GM12878 (cell line): ENCODE results near the gene RBMS3. TPM values are rescaled to one million over a fixed set of nuclear protein-coding genes. Genes with fewer than 3 reads are reported as not detected.

Experiments
- ATAC-seq: fragments of 200-7000 bp; cut with Tn5 transposase; 3 replicates; pipeline ENCODE4 v1.9.1; 2020; ENCODE audit warnings: mild to moderate bottlenecking, moderate library complexity
- BruUV-seq: library from RNA; stranded (reverse); fragments of 400-500 nt; replicated peaks from 2 replicates; lab custom pipeline; 2021; lab: Mats Ljungman, UMichigan
- CTCF ChIA-PET: fragments of 300-600 bp; sonication (Branson Sonifier 250); formaldehyde crosslinking; extraction: SDS; loops from one replicate; lab custom pipeline; 2021; ENCODE audit warnings: inconsistent platforms; lab: Yijun Ruan, JAX
- POLR2A ChIA-PET: fragments of 350-600 bp; formaldehyde crosslinking; extraction: SDS; loops from one replicate; lab custom pipeline; 2021; ENCODE audit warnings: inconsistent platforms; lab: Charles Lee
- RAD21 ChIA-PET: fragments of 300-600 bp; sonication (Branson Sonifier 250); formaldehyde crosslinking; loops from one replicate; lab custom pipeline; 2023; ENCODE audit warnings: antibody characterized with exemption; ENCODE audit not compliant: unreplicated experiment; lab: Charles Lee
- SMC1A ChIA-PET: fragments of 300-600 bp; sonication (Branson Sonifier 250); formaldehyde crosslinking; loops from one replicate; lab custom pipeline; 2023; ENCODE audit not compliant: unreplicated experiment, uncharacterized antibody; lab: Charles Lee
- DNase-seq: peaks from one replicate; pipeline ENCODE4 v3.0.0-alpha.2; 2011; ENCODE audit warnings: low read depth, low spot score
- FAIRE-seq: peaks from 3 replicates; lab custom pipeline; 2011; peaks lifted over from hg19 to GRCh38; lab: Jason Lieb, UNC
- H2AFZ ChIP-seq: 2 replicates; pipeline ENCODE4 v1.6.0; 2011; ENCODE audit warnings: low read depth, low read length, control low read depth; ENCODE audit not compliant: control insufficient read depth
- H3K27ac ChIP-seq: 2 replicates; pipeline ENCODE4 v1.5.1; 2011; ENCODE audit warnings: control low read depth; ENCODE audit not compliant: control insufficient read depth, insufficient read depth
- H3K27me3 ChIP-seq, 2 experiments: replicated peaks in 1 of 2; 2 replicates each; pipeline versions ENCODE4 v1.6.0 to v1.6.1; 2011; ENCODE audit warnings: low read length in 1 of 2; ENCODE audit not compliant: control insufficient read depth in 2 of 2, insufficient read depth in 2 of 2
- H3K36me3 ChIP-seq, 2 experiments: 2 replicates each; pipeline ENCODE4 v1.5.1; 2011; ENCODE audit warnings: low read length in 1 of 2; ENCODE audit not compliant: control insufficient read depth in 2 of 2, insufficient read depth in 2 of 2
- H3K4me1 ChIP-seq: 2 replicates; pipeline ENCODE4 v1.6.1; 2011; ENCODE audit warnings: mild to moderate bottlenecking, low read length, moderate library complexity, mixed read lengths; ENCODE audit not compliant: control insufficient read depth, insufficient read depth
- H3K4me2 ChIP-seq: 2 replicates; pipeline ENCODE4 v1.6.0; 2011; ENCODE audit warnings: control low read depth; ENCODE audit not compliant: control insufficient read depth, insufficient read depth
- H3K4me3 ChIP-seq: fragments of 200-600 bp; sonication (generic); 2 replicates; pipeline ENCODE4 v1.5.1; 2016
- H3K79me2 ChIP-seq: 2 replicates; pipeline ENCODE4 v1.6.0; 2011; ENCODE audit warnings: low read length; ENCODE audit not compliant: control insufficient read depth, insufficient read depth
- H3K9ac ChIP-seq: 2 replicates; pipeline ENCODE4 v1.8.0; 2011; ENCODE audit warnings: low read length, control low read depth, mixed read lengths; ENCODE audit not compliant: control insufficient read depth, insufficient read depth
- H3K9me3 ChIP-seq: replicated peaks from 3 replicates; pipeline ENCODE4 v1.5.1; 2011; ENCODE audit warnings: mild to moderate bottlenecking, low read length; ENCODE audit not compliant: control insufficient read depth, insufficient read depth
- H4K20me1 ChIP-seq: 2 replicates; pipeline ENCODE4 v1.6.0; 2011; ENCODE audit not compliant: control insufficient read depth, insufficient read depth
- ATF7 ChIP-seq: fragments of 450-650 bp; IDR thresholded peaks from 2 replicates; pipeline ENCODE4 v1.6.1; 2016; ENCODE audit warnings: low read depth, mild to moderate bottlenecking
- BMI1 ChIP-seq: fragments of 450-650 bp; IDR thresholded peaks from 2 replicates; pipeline ENCODE4 v1.6.1; 2016; ENCODE audit warnings: mild to moderate bottlenecking, moderate library complexity, borderline replicate concordance
- HDAC6 ChIP-seq: fragments of 200-600 bp; sonication (generic); IDR thresholded peaks from one replicate; pipeline ENCODE4 v1.8.0; 2017; ENCODE audit warnings: antibody characterized with exemption; ENCODE audit not compliant: unreplicated experiment
- HDGF ChIP-seq: fragments of 450-650 bp; IDR thresholded peaks from 2 replicates; pipeline ENCODE4 v1.6.1; 2016; ENCODE audit warnings: antibody characterized with exemption
- MTA2 ChIP-seq: fragments of 450-650 bp; IDR thresholded peaks from 2 replicates; pipeline ENCODE4 v1.6.1; 2016; ENCODE audit warnings: low read depth, mild to moderate bottlenecking, moderate library complexity
- MXI1 ChIP-seq: fragments of 150-350 bp; IDR thresholded peaks from 2 replicates; pipeline ENCODE4 v1.6.1; 2011; ENCODE audit warnings: low read depth, mild to moderate bottlenecking, inconsistent platforms, low read length, improper control_type of control experiment
- NFYA ChIP-seq: IDR thresholded peaks from 2 replicates; pipeline ENCODE4 v1.6.1; 2011; ENCODE audit warnings: low read depth, mild to moderate bottlenecking, low read length, improper control_type of control experiment, borderline replicate concordance
- NR2F1 ChIP-seq: fragments of 450-650 bp; conservative IDR thresholded peaks from 2 replicates; pipeline ENCODE4 v1.6.1; 2017; ENCODE audit warnings: mild to moderate bottlenecking
- POLR2AphosphoS5 ChIP-seq: IDR thresholded peaks from 2 replicates; pipeline ENCODE4 v1.6.1; 2011; ENCODE audit warnings: mild to moderate bottlenecking, low read length, inconsistent platforms
- RFX5 ChIP-seq: IDR thresholded peaks from 2 replicates; pipeline ENCODE4 v1.6.1; 2011; ENCODE audit warnings: low read depth, low read length, improper control_type of control experiment
- SMARCA5 ChIP-seq: fragments of 450-650 bp; IDR thresholded peaks from 2 replicates; pipeline ENCODE4 v1.6.1; 2017; ENCODE audit warnings: mild to moderate bottlenecking
- SPI1 ChIP-seq: IDR thresholded peaks from 2 replicates; pipeline ENCODE4 v1.6.1; 2011; ENCODE audit warnings: low read depth, mild to moderate bottlenecking, low read length, moderate library complexity, borderline replicate concordance; ENCODE audit not compliant: insufficient read depth
- STAT3 ChIP-seq: IDR thresholded peaks from 2 replicates; pipeline ENCODE4 v1.6.1; 2011; ENCODE audit warnings: low read depth, low read length, improper control_type of control experiment
- WRNIP1 ChIP-seq: IDR thresholded peaks from 2 replicates; pipeline ENCODE4 v1.6.1; 2011; ENCODE audit warnings: low read depth, low read length, improper control_type of control experiment, borderline replicate concordance
- ZSCAN29 ChIP-seq: fragments of 450-650 bp; IDR thresholded peaks from 2 replicates; pipeline ENCODE4 v1.6.1; 2017; ENCODE audit warnings: mild to moderate bottlenecking, moderate library complexity
- WGBS: methylation state at CpG from one replicate; pipeline ENCODE4 v1.1.6; 2016; ENCODE audit warnings: low lambda C conversion rate; ENCODE audit not compliant: insufficient replicate concordance, insufficient coverage; ENCODE audit errors: missing lambda C conversion rate; 5-methylcytosine and 5-hydroxymethylcytosine counted together
- in situ Hi-C: fragments of 300-500 bp; cut with MboI; formaldehyde crosslinking; loops from 9 replicates; pipeline ENCODE4 v1.14.3; 2018; ENCODE audit warnings: mixed read lengths
- intact Hi-C: fragments of 100-400 bp; cut with micrococcal nuclease; formaldehyde crosslinking; loops from one replicate; pipeline ENCODE4 v1.14.2; 2022; ENCODE audit not compliant: unreplicated experiment
- polyA plus RNA-seq, 11 experiments: library from polyadenylated mRNA; depleted of rRNA in 4 of 11; unstranded in 6 of 11; stranded (reverse) in 5 of 11; fragments of >200 nt; fragmentation: Nextera tagmentation in 4 of 11; fragmentation: Illumina TruSeq in 1 of 11; extraction: Ambion mirVana in 4 of 11; extraction: Trizol in 1 of 11; gene quantifications; 1 replicate in 1 of 11; 2 replicates in 10 of 11; pipeline versions ENCODE4 v1.2.1 to v1.2.3, GENCODE V29; 2011 to 2016; ENCODE audit warnings: inconsistent platforms in 2 of 11, missing spikeins in 2 of 11, low read depth in 1 of 11
- total RNA-seq, 4 experiments: library from RNA; depleted of rRNA in 3 of 4; stranded (reverse); fragments of >200 nt in 3 of 4; fragmentation: Illumina TruSeq in 1 of 4; extraction: Trizol in 1 of 4; gene quantifications; 2 replicates each; pipeline versions ENCODE4 v1.2.1 to v1.2.3, GENCODE V29; 2013 to 2021
- TF ChIP-seq, protein P1 (sequence below): IDR thresholded peaks from 2 replicates; pipeline ENCODE4 v1.6.1; 2011; ENCODE audit warnings: low read depth, mild to moderate bottlenecking, low read length, moderate library complexity, borderline replicate concordance; ENCODE audit errors: extremely low read depth
- TF ChIP-seq, protein P2 (sequence below): fragments of 450-650 bp; IDR thresholded peaks from 2 replicates; pipeline ENCODE4 v1.6.1; 2016; ENCODE audit warnings: mild to moderate bottlenecking
- TF ChIP-seq, protein P3 (sequence below): fragments of 450-650 bp; formaldehyde crosslinking; IDR thresholded peaks from 2 replicates; pipeline ENCODE4 v1.4.0; 2020; ENCODE audit warnings: mild to moderate bottlenecking, moderate library complexity

Gene RBMS3
- total and polyA plus RNA-seq, 10 of the 15 experiments (the other 5 are each of a cell fraction or from before 2014, with no cell fraction given): 0.79 to 4.7 (median 3.1) TPM

DNA sequence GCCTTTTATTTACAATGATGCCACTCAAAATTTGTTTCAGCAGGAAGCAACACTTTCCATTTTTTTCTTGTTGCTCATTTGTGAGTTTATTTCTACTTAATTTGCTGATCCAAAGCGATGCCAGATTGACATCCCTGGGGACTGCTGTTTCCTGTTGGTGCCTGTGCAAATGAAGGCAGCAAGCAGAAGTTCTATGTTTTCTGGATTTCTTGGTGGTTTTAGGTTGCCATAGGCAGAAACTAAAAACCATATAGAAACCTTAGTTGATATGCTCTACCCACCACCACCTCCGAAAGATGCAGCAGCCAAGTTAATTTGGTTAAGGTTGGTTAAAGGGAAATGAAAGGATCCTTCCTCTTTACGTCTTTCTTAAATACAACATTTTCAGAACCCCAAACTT, 356.2 kb downstream of the RBMS3 start (continued):
- TF ChIP-seq RFX5: no peak
- TF ChIP-seq STAT3: no peak
- no peak for TF ChIP-seq NR2F1
- no peak for TF ChIP-seq NFYA
- TF ChIP-seq MTA2: no peak

DNA sequence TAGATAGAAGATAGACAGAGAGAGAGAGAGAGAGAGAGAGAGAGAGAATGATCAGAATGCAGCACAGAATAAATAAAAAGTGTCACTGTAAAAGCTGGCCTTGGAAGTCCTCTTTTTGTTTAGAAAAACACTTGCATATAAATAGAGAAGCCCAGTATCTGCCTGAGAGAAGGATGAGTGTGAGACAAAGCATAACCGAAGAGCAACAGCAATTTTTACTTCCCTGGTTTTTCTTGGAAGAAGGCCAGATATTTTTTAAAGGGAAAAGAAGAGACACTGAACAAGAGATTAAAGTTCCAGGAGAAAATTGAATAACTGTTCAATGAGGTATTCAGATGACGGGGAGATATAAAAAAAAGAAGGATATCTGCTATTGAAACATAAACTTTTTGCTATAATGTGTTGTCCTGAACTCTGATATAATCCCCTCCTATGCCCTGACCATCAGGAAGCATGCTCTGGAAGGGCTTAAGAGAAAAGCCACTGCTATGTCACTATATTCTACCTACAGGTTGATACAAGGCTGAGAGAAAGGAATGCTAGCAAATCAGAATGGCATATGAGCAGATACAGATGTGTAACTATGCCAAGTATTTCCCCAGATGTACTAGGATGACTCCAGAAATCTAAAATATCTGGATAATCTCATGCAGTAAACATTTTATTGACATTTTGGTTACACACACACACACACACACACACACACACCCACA, 358.9 kb downstream of the RBMS3 start:
- RAD21 ChIA-PET: no interaction called here
- WGBS: 0% methylated on average over 2 of the region's 2 CpGs
- in situ Hi-C loops: no loop called here
- Histone ChIP-seq H2AFZ (no peak overlapping the region), H3K4me2 (no peak overlapping the region), H3K27ac (no peak overlapping the region), H3K36me3 (no peaks in the 10 kb centered on the region), H3K9ac (no peak overlapping the region), H3K4me1 (no peaks in the 10 kb centered on the region), H4K20me1 (no peaks in the 10 kb centered on the region), H3K79me2 (no peaks in the 10 kb centered on the region), H3K4me3 (no peak overlapping the region), H3K27me3 (no peaks in the 10 kb centered on the region), H3K9me3 (peaks cover 6% of the 10 kb centered on the region; the same call in 2 of the 3 replicates)
- POLR2A ChIA-PET: no interaction called here
- intact Hi-C loops: no loop called here
- SMC1A ChIA-PET: interaction anchor here (1.0 to 1.8 kb wide), 2 partner anchors 10 to 29 kb away, joined by 4 to 6 read pairs; no protein-coding TSS in a partner anchor
- CTCF ChIA-PET: no interaction called here
- TF ChIP-seq HDAC6 (no peak), WRNIP1 (no peak), ATF7 (no peak), BMI1 (no peak), MTA2 (no peak), HDGF (no peak), MXI1 (no peak), SPI1 (no peak), SMARCA5 (no peak), ZSCAN29 (no peak), POLR2AphosphoS5 (no peak)
- TF ChIP-seq, protein P1, sequence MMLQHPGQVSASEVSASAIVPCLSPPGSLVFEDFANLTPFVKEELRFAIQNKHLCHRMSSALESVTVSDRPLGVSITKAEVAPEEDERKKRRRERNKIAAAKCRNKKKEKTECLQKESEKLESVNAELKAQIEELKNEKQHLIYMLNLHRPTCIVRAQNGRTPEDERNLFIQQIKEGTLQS: no peak
- TF ChIP-seq, protein P2, sequence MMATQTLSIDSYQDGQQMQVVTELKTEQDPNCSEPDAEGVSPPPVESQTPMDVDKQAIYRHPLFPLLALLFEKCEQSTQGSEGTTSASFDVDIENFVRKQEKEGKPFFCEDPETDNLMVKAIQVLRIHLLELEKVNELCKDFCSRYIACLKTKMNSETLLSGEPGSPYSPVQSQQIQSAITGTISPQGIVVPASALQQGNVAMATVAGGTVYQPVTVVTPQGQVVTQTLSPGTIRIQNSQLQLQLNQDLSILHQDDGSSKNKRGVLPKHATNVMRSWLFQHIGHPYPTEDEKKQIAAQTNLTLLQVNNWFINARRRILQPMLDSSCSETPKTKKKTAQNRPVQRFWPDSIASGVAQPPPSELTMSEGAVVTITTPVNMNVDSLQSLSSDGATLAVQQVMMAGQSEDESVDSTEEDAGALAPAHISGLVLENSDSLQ: no peak
- TF ChIP-seq, protein P3, sequence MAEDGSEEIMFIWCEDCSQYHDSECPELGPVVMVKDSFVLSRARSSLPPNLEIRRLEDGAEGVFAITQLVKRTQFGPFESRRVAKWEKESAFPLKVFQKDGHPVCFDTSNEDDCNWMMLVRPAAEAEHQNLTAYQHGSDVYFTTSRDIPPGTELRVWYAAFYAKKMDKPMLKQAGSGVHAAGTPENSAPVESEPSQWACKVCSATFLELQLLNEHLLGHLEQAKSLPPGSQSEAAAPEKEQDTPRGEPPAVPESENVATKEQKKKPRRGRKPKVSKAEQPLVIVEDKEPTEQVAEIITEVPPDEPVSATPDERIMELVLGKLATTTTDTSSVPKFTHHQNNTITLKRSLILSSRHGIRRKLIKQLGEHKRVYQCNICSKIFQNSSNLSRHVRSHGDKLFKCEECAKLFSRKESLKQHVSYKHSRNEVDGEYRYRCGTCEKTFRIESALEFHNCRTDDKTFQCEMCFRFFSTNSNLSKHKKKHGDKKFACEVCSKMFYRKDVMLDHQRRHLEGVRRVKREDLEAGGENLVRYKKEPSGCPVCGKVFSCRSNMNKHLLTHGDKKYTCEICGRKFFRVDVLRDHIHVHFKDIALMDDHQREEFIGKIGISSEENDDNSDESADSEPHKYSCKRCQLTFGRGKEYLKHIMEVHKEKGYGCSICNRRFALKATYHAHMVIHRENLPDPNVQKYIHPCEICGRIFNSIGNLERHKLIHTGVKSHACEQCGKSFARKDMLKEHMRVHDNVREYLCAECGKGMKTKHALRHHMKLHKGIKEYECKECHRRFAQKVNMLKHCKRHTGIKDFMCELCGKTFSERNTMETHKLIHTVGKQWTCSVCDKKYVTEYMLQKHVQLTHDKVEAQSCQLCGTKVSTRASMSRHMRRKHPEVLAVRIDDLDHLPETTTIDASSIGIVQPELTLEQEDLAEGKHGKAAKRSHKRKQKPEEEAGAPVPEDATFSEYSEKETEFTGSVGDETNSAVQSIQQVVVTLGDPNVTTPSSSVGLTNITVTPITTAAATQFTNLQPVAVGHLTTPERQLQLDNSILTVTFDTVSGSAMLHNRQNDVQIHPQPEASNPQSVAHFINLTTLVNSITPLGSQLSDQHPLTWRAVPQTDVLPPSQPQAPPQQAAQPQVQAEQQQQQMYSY (CRISPR knock-in tag): no peak
- BruUV-seq: no TSS peak
- FAIRE-seq (no peak), DNase-seq (no peak), ATAC-seq (no peak)
